ENCODE measurements around the gene FCER1G. TPM values are rescaled to one million over a fixed set of nuclear protein-coding genes. Genes with fewer than 3 reads are reported as not detected.
A peak's percentile ranks its signal among the peaks of the same experiment; 100 is the strongest.

The FCER1G gene
- total and polyA plus RNA-seq, 9 of the 15 experiments (the other 6 are each of a cell fraction or from before 2014, with no cell fraction given), result 0.15 to 0.69 (median 0.31) TPM; not detected in 2

DNA sequence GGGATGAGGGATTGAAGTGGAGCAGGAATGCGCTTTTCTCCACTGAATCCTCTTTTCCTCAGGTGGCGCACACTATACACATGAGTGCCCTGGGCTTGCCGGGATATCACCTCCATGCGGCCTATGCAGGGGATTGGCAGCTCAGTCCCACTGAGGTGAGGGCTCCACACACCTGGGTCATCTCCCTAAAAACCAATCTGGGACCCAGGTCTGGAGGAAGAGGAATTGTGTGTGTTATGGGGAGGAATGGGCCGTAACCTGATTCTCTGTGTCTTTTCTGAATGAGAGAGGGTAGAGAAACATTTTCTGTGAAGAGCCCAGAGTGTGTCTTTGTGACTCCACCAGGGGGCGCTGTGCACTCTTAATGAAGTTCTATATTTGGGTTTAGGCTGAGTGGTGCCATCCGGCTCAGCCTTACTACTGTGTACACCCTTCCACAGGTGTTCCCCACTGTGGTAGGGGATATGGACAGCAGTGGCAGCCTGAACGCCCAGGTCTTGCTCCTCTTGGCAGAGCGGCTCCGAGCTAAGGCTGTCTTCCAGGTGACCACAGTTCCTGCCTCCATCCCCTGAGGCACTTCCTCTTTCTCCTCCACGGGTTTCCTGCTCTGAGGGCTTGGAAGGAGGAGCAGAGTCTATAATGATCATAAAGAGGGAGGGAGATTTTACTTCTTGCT, 12.2 kb downstream of the FCER1G start (continued):
- TF ChIP-seq, protein P1, sequence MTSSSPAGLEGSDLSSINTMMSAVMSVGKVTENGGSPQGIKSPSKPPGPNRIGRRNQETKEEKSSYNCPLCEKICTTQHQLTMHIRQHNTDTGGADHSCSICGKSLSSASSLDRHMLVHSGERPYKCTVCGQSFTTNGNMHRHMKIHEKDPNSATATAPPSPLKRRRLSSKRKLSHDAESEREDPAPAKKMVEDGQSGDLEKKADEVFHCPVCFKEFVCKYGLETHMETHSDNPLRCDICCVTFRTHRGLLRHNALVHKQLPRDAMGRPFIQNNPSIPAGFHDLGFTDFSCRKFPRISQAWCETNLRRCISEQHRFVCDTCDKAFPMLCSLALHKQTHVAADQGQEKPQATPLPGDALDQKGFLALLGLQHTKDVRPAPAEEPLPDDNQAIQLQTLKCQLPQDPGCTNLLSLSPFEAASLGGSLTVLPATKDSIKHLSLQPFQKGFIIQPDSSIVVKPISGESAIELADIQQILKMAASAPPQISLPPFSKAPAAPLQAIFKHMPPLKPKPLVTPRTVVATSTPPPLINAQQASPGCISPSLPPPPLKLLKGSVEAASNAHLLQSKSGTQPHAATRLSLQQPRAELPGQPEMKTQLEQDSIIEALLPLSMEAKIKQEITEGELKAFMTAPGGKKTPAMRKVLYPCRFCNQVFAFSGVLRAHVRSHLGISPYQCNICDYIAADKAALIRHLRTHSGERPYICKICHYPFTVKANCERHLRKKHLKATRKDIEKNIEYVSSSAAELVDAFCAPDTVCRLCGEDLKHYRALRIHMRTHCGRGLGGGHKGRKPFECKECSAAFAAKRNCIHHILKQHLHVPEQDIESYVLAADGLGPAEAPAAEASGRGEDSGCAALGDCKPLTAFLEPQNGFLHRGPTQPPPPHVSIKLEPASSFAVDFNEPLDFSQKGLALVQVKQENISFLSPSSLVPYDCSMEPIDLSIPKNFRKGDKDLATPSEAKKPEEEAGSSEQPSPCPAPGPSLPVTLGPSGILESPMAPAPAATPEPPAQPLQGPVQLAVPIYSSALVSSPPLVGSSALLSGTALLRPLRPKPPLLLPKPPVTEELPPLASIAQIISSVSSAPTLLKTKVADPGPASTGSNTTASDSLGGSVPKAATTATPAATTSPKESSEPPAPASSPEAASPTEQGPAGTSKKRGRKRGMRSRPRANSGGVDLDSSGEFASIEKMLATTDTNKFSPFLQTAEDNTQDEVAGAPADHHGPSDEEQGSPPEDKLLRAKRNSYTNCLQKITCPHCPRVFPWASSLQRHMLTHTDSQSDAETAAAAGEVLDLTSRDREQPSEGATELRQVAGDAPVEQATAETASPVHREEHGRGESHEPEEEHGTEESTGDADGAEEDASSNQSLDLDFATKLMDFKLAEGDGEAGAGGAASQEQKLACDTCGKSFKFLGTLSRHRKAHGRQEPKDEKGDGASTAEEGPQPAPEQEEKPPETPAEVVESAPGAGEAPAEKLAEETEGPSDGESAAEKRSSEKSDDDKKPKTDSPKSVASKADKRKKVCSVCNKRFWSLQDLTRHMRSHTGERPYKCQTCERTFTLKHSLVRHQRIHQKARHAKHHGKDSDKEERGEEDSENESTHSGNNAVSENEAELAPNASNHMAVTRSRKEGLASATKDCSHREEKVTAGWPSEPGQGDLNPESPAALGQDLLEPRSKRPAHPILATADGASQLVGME (CRISPR knock-in tag; IDR thresholded peaks at IDR 0.05), result peak; percentile 82; the same call in 1 of the 2 replicates
- 0 out of 2 replicates have a peak, but pooled peaks have one; percentile 47 for TF ChIP-seq HDAC2 (IDR thresholded peaks at IDR 0.05)
- TF ChIP-seq ARID2 (IDR thresholded peaks at IDR 0.05), result 0 out of 2 replicates have a peak, but pooled peaks have one; percentile 65
- no peak for TF ChIP-seq ZBTB7A (IDR thresholded peaks at IDR 0.05; ENCODE audit: borderline replicate concordance, control insufficient read depth, low read depth, low read length)
- TF ChIP-seq NONO (IDR thresholded peaks at IDR 0.05; ENCODE audit: low read depth in 2 of 2, low read length in 1 of 2), result peak in 1 of 2 experiments; percentile 62; a peak in 1 of 4 replicates
- peak; percentile 100 for TF ChIP-seq SPI1 (IDR thresholded peaks at IDR 0.05; ENCODE audit: borderline replicate concordance, low read depth, low read length)
- peak; percentile 48; the same call in 1 of the 2 replicates for TF ChIP-seq ELF1 (tag; IDR thresholded peaks at IDR 0.05)
- no peak for TF ChIP-seq STAT5A (IDR thresholded peaks at IDR 0.05; ENCODE audit: borderline replicate concordance, low read length)
- TF ChIP-seq, protein P2, sequence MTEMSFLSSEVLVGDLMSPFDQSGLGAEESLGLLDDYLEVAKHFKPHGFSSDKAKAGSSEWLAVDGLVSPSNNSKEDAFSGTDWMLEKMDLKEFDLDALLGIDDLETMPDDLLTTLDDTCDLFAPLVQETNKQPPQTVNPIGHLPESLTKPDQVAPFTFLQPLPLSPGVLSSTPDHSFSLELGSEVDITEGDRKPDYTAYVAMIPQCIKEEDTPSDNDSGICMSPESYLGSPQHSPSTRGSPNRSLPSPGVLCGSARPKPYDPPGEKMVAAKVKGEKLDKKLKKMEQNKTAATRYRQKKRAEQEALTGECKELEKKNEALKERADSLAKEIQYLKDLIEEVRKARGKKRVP (CRISPR knock-in tag; IDR thresholded peaks at IDR 0.05), result peak; percentile 26; the same call in 1 of the 2 replicates
- no peak; the same call in 1 of the 2 replicates for TF ChIP-seq JUND (IDR thresholded peaks at IDR 0.05; ENCODE audit: borderline replicate concordance, low read depth, low read length)
- peak; percentile 22; the same call in 1 of the 3 replicates for TF ChIP-seq JUND (tag; IDR thresholded peaks at IDR 0.05; ENCODE audit: borderline replicate concordance, low read depth, low read length)
- TF ChIP-seq, protein P3, sequence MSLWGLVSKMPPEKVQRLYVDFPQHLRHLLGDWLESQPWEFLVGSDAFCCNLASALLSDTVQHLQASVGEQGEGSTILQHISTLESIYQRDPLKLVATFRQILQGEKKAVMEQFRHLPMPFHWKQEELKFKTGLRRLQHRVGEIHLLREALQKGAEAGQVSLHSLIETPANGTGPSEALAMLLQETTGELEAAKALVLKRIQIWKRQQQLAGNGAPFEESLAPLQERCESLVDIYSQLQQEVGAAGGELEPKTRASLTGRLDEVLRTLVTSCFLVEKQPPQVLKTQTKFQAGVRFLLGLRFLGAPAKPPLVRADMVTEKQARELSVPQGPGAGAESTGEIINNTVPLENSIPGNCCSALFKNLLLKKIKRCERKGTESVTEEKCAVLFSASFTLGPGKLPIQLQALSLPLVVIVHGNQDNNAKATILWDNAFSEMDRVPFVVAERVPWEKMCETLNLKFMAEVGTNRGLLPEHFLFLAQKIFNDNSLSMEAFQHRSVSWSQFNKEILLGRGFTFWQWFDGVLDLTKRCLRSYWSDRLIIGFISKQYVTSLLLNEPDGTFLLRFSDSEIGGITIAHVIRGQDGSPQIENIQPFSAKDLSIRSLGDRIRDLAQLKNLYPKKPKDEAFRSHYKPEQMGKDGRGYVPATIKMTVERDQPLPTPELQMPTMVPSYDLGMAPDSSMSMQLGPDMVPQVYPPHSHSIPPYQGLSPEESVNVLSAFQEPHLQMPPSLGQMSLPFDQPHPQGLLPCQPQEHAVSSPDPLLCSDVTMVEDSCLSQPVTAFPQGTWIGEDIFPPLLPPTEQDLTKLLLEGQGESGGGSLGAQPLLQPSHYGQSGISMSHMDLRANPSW (CRISPR knock-in tag; IDR thresholded peaks at IDR 0.05), result 0 out of 2 replicates have a peak, but pooled peaks have one; percentile 64
- no peak for TF ChIP-seq TAF7 (tag; IDR thresholded peaks at IDR 0.05)
- TF ChIP-seq MAFG (tag; conservative IDR thresholded peaks at IDR 0.05), result no peak
- TF ChIP-seq ZNF146 (CRISPR knock-in tag; IDR thresholded peaks at IDR 0.05; ENCODE audit: unreplicated experiment), result no peak
- TF ChIP-seq ETV6 (IDR thresholded peaks at IDR 0.05; ENCODE audit: borderline replicate concordance in 1 of 2, low read depth in 2 of 2, low read length in 1 of 2), result 0 out of 4 replicates have a peak, but pooled peaks of 1 of the 2 experiments have one; percentile 47
- TF ChIP-seq ETV6 (CRISPR knock-in tag; IDR thresholded peaks at IDR 0.05; ENCODE audit: borderline replicate concordance), result no peak
